Smooth muscle cell (in vitro differentiated cells): ENCODE measurements around the gene NID1. TPM values are rescaled to one million over a fixed set of nuclear protein-coding genes. Genes with fewer than 3 reads are reported as not detected.

Source experiments
- DNase-seq: peaks from one replicate; lab custom pipeline; 2025; ENCODE audit not compliant: unreplicated experiment; lab: John Stamatoyannopoulos, UW
- H2AFZ ChIP-seq: fragments of 200-600 bp; sonication (generic); 2 replicates; pipeline ENCODE4 v1.6.0; 2016; ENCODE audit warnings: antibody characterized with exemption, low read depth, mild to moderate bottlenecking
- H3F3A ChIP-seq: fragments of 200-600 bp; sonication (generic); 2 replicates; pipeline ENCODE4 v1.6.0; 2017; ENCODE audit warnings: antibody characterized with exemption, low read depth
- H3K27ac ChIP-seq: fragments of 200-600 bp; sonication (generic); 2 replicates; pipeline ENCODE4 v1.5.1; 2016; ENCODE audit warnings: low read depth, mild to moderate bottlenecking
- H3K27me3 ChIP-seq: fragments of 200-600 bp; sonication (generic); 2 replicates; pipeline ENCODE4 v1.6.1; 2016; ENCODE audit warnings: low read depth, mild to moderate bottlenecking
- H3K36me3 ChIP-seq: fragments of 200-600 bp; sonication (generic); 2 replicates; pipeline ENCODE4 v1.5.1; 2016; ENCODE audit warnings: low read depth
- H3K4me1 ChIP-seq: fragments of 200-600 bp; sonication (generic); 2 replicates; pipeline ENCODE4 v1.5.1; 2016; ENCODE audit warnings: low read depth
- H3K4me2 ChIP-seq: fragments of 200-600 bp; sonication (generic); 2 replicates; pipeline ENCODE4 v1.6.0; 2016; ENCODE audit warnings: mild to moderate bottlenecking
- H3K4me3 ChIP-seq: fragments of 200-600 bp; sonication (generic); 2 replicates; pipeline ENCODE4 v1.5.1; 2016; ENCODE audit warnings: mild to moderate bottlenecking
- H3K79me2 ChIP-seq: fragments of 200-600 bp; sonication (generic); 2 replicates; pipeline ENCODE4 v1.6.0; 2016; ENCODE audit warnings: low read depth, mild to moderate bottlenecking
- H3K9ac ChIP-seq: fragments of 200-600 bp; sonication (generic); 2 replicates; pipeline ENCODE4 v1.6.0; 2016; ENCODE audit warnings: low read depth
- H3K9me3 ChIP-seq: fragments of 200-600 bp; sonication (generic); replicated peaks from 2 replicates; pipeline ENCODE4 v1.5.1; 2016; ENCODE audit warnings: low read depth
- H4K20me1 ChIP-seq: fragments of 200-600 bp; sonication (generic); 2 replicates; pipeline ENCODE4 v1.6.0; 2016; ENCODE audit warnings: low read depth
- WGBS: methylation state at CpG from one replicate; pipeline ENCODE4 v1.1.7; 2016; ENCODE audit warnings: low lambda C conversion rate; 5-methylcytosine and 5-hydroxymethylcytosine counted together
- polyA plus RNA-seq: library from polyadenylated mRNA; unstranded; fragments of >200 nt; fragmentation: Nextera tagmentation; extraction: Ambion mirVana; gene quantifications from 2 replicates; pipeline ENCODE4 v1.2.1, GENCODE V29; 2016
- total RNA-seq: library from RNA; depleted of rRNA; stranded (reverse); fragments of >200 nt; gene quantifications from 2 replicates; pipeline ENCODE4 v1.2.3, GENCODE V29; 2014
- TF ChIP-seq, protein P1 (sequence below): fragments of 200-600 bp; sonication (generic); IDR thresholded peaks from 2 replicates; pipeline ENCODE4 v1.5.1; 2017; ENCODE audit warnings: borderline replicate concordance, mild to moderate bottlenecking, antibody characterized with exemption; ENCODE audit not compliant: insufficient read depth, poor library complexity, severe bottlenecking

Gene NID1
- total and polyA plus RNA-seq, 2 experiments from 2014 or later = 52.9 to 74.1 TPM

DNA sequence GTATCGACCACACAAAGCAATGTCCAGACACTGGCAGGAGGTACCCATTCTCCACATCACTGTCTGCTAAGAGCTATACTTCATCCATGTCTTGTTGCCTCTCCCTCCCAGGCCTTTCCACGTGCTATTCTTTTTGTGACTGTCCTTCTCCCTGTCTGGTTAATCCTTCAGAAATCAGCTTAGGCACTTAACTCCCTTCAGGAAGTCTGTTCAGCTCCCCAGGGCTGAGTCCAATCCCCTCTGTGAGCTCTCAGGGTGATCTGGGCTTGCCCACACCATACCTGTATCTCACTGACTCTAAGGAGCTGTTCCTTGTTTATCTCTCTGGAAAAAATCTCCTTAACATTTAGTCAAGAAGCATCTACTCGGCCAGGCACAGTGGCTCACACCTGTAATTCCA is 69.4 kb downstream of the NID1 start:
- peaks cover 6% of the 10 kb centered on the region for H3F3A ChIP-seq
- WGBS = 83% methylated on average over 3 of the region's 3 CpGs
- no peak overlapping the region for H2AFZ ChIP-seq
- TF ChIP-seq, protein P1, sequence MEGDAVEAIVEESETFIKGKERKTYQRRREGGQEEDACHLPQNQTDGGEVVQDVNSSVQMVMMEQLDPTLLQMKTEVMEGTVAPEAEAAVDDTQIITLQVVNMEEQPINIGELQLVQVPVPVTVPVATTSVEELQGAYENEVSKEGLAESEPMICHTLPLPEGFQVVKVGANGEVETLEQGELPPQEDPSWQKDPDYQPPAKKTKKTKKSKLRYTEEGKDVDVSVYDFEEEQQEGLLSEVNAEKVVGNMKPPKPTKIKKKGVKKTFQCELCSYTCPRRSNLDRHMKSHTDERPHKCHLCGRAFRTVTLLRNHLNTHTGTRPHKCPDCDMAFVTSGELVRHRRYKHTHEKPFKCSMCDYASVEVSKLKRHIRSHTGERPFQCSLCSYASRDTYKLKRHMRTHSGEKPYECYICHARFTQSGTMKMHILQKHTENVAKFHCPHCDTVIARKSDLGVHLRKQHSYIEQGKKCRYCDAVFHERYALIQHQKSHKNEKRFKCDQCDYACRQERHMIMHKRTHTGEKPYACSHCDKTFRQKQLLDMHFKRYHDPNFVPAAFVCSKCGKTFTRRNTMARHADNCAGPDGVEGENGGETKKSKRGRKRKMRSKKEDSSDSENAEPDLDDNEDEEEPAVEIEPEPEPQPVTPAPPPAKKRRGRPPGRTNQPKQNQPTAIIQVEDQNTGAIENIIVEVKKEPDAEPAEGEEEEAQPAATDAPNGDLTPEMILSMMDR = no peak
- peaks cover 2% of the 10 kb centered on the region for H3K9me3 ChIP-seq
- no peaks in the 10 kb centered on the region for H3K36me3 ChIP-seq
- H3K27ac ChIP-seq = no peak overlapping the region
- no peak overlapping the region for H3K9ac ChIP-seq
- H4K20me1 ChIP-seq = no peaks in the 10 kb centered on the region
- H3K4me3 ChIP-seq = no peak overlapping the region
- DNase-seq = no peak
- no peak overlapping the region for H3K4me2 ChIP-seq
- no peaks in the 10 kb centered on the region for H3K79me2 ChIP-seq
- H3K27me3 ChIP-seq = no peaks in the 10 kb centered on the region
- H3K4me1 ChIP-seq = no peaks in the 10 kb centered on the region

DNA sequence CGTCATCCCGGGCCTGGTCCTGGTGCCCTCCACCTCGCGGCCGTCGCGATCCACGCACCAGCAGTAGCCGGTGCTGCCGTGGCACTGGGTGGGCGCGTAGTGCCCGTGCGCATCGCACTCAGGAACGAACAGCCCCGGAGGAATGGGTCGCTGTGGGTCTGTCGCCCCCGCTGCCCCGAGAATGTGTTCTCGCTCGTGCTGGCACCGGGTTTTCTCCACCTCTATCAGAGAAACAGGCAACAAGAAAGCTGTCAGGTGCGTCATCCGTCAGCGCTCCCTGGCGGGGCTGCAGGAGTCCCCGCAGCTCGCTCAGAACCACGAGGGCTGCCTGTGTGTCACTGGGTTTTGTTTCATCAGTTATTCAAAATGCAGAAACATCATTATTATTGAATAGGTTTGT is 71.2 kb downstream of the NID1 start:
- H3K4me3 ChIP-seq = no peak overlapping the region
- H3K4me2 ChIP-seq = no peak overlapping the region
- H3K36me3 ChIP-seq = no peaks in the 10 kb centered on the region
- H3K9me3 ChIP-seq = peaks cover 5% of the 10 kb centered on the region
- DNase-seq = no peak
- WGBS = 96% methylated on average over 31 of the region's 31 CpGs
- H4K20me1 ChIP-seq = no peaks in the 10 kb centered on the region
- H3K27ac ChIP-seq = no peak overlapping the region
- H2AFZ ChIP-seq = no peak overlapping the region
- peaks cover 6% of the 10 kb centered on the region for H3F3A ChIP-seq
- H3K79me2 ChIP-seq = no peaks in the 10 kb centered on the region
- no peaks in the 10 kb centered on the region for H3K27me3 ChIP-seq
- TF ChIP-seq, protein P1 = no peak
- H3K9ac ChIP-seq = no peak overlapping the region
- H3K4me1 ChIP-seq = no peaks in the 10 kb centered on the region

DNA sequence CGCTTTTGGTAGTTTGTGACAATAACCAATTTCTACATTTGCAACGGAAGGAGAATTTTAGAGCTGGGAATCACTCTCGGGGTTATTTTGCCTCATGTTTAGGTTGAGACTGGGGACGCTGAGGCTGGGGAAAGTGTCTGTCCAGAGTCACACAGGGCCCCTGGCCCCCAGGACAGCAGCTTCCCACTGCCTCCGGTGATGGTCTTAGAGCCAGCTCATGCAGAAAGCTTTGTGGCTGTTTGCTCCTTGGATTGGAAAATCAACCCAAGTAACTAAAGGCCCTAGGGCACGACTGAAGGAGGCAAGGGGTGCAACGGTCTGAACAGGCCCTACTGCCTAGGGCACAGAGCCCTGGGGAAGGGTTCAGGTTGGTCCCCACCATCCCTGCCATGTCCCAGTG is 72.0 kb downstream of the NID1 start:
- WGBS = 95% methylated on average over 7 of the region's 7 CpGs
- H3K4me3 ChIP-seq = no peak overlapping the region

DNA sequence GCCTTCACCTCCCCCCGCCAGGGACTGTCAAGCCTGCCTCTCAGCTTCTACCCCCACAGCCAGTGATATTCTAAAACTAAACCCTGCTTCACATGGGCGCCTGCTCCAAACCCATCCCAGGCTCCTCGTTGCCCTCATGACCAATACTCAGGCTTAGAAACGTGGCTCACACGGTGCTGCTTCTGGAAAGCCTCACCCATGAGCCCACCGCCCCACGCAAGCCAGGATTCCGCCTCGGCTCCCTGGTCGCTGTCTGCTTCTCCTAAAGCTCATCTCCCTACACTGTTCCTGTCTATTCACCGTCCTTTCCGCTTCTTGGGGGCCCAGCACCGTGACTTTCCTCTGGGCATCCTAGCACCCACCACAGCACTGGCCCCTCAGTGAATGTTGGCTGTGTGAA is 72.5 kb downstream of the NID1 start:
- Histone ChIP-seq H3K4me1 (no peaks in the 10 kb centered on the region), H4K20me1 (no peaks in the 10 kb centered on the region), H3K79me2 (no peaks in the 10 kb centered on the region), H2AFZ (no peak overlapping the region), H3F3A (no peaks in the 10 kb centered on the region), H3K9ac (no peak overlapping the region), H3K27ac (no peak overlapping the region), H3K4me2 (no peak overlapping the region), H3K4me3 (no peak overlapping the region), H3K36me3 (no peaks in the 10 kb centered on the region), H3K9me3 (peaks cover 5% of the 10 kb centered on the region), H3K27me3 (no peaks in the 10 kb centered on the region)
- 95% methylated on average over 13 of the region's 13 CpGs for WGBS
- TF ChIP-seq, protein P1 = no peak
- no peak for DNase-seq

More for the DNA sequence above, 72.0 kb downstream of the NID1 start:
- TF ChIP-seq, protein P1 = no peak
- Histone ChIP-seq H3K9me3 (peaks cover 5% of the 10 kb centered on the region), H3K79me2 (no peaks in the 10 kb centered on the region), H3K27ac (no peak overlapping the region), H3F3A (peaks cover 2% of the 10 kb centered on the region), H3K9ac (no peak overlapping the region), H3K36me3 (no peaks in the 10 kb centered on the region), H4K20me1 (no peaks in the 10 kb centered on the region), H3K4me2 (no peak overlapping the region), H3K4me1 (no peaks in the 10 kb centered on the region), H2AFZ (no peak overlapping the region), H3K27me3 (no peaks in the 10 kb centered on the region)
- DNase-seq = no peak
